OCI-LY1 (cell line): ENCODE measurements around the gene RCAN2.

Experiments
- H2AFZ ChIP-seq: fragments of 200-600 bp; sonication (generic), shearing (Covaris generic); 2 replicates; pipeline ENCODE4 v1.6.0; 2014; ENCODE audit warnings: antibody characterized with exemption, mild to moderate bottlenecking, low read length
- H3F3A ChIP-seq: fragments of 200-600 bp; sonication (generic), shearing (Covaris generic); 2 replicates; pipeline ENCODE4 v1.6.0; 2014; ENCODE audit warnings: mild to moderate bottlenecking, antibody characterized with exemption, low read length, moderate library complexity; ENCODE audit not compliant: insufficient read depth
- H3K27ac ChIP-seq: fragments of 200-600 bp; sonication (generic); 2 replicates; pipeline ENCODE4 v1.5.1; 2014; ENCODE audit warnings: low read length, mixed run types, mild to moderate bottlenecking, low read depth; ENCODE audit not compliant: poor library complexity, severe bottlenecking
- H3K27me3 ChIP-seq: fragments of 200-600 bp; sonication (generic); 2 replicates; pipeline ENCODE4 v1.6.0; 2014; ENCODE audit warnings: antibody characterized with exemption, mild to moderate bottlenecking, low read length, moderate library complexity; ENCODE audit not compliant: insufficient read depth
- H3K36me3 ChIP-seq: fragments of 200-600 bp; sonication (generic); 2 replicates; pipeline ENCODE4 v1.6.1; 2014; ENCODE audit warnings: mild to moderate bottlenecking, antibody characterized with exemption, low read length, moderate library complexity, mixed read lengths; ENCODE audit not compliant: insufficient read depth
- H3K4me1 ChIP-seq: fragments of 200-600 bp; sonication (generic); 2 replicates; pipeline ENCODE4 v1.5.1; 2014; ENCODE audit warnings: mild to moderate bottlenecking, low read length, moderate library complexity; ENCODE audit not compliant: insufficient read depth, severe bottlenecking
- H3K4me2 ChIP-seq: fragments of 200-600 bp; sonication (generic), shearing (Covaris generic); 2 replicates; pipeline ENCODE4 v1.6.1; 2014; ENCODE audit warnings: low read length
- H3K4me3 ChIP-seq: fragments of 200-600 bp; sonication (generic); 2 replicates; pipeline ENCODE4 v1.5.1; 2014; ENCODE audit warnings: low read length, low read depth, mild to moderate bottlenecking, mixed read lengths; ENCODE audit not compliant: poor library complexity, severe bottlenecking
- H3K79me2 ChIP-seq: fragments of 200-600 bp; shearing (Covaris generic); 2 replicates; pipeline ENCODE4 v1.6.1; 2016; ENCODE audit warnings: mixed run types, low read length, mixed read lengths; ENCODE audit not compliant: insufficient read depth
- H3K9ac ChIP-seq: fragments of 200-600 bp; sonication (generic), shearing (Covaris generic); 2 replicates; pipeline ENCODE4 v1.6.1; 2014; ENCODE audit warnings: mild to moderate bottlenecking, low read length, mixed read lengths
- H3K9me2 ChIP-seq: fragments of 200-600 bp; sonication (generic), shearing (Covaris generic); 2 replicates; pipeline ENCODE4 v1.6.1; 2014; ENCODE audit warnings: low read depth, mild to moderate bottlenecking, low read length, mixed read lengths
- H3K9me3 ChIP-seq: fragments of 200-600 bp; shearing (Covaris generic); 2 replicates; pipeline ENCODE4 v1.6.1; 2014; ENCODE audit warnings: low read length, mixed read lengths
- H4K20me1 ChIP-seq: fragments of 200-600 bp; sonication (generic), shearing (Covaris generic); 2 replicates; pipeline ENCODE4 v1.6.0; 2016; ENCODE audit warnings: mild to moderate bottlenecking, low read length; ENCODE audit not compliant: insufficient read depth
- CTCF ChIP-seq: fragments of 200-600 bp; sonication (generic), shearing (Covaris generic); IDR thresholded peaks from 2 replicates; pipeline ENCODE4 v1.5.1; 2017; ENCODE audit warnings: mild to moderate bottlenecking, antibody characterized with exemption, low read length, moderate library complexity, mixed read lengths
- EZH2 ChIP-seq: fragments of 200-600 bp; sonication (generic), shearing (Covaris generic); IDR thresholded peaks from 2 replicates; pipeline ENCODE4 v1.8.0; 2017; ENCODE audit warnings: borderline replicate concordance, mixed run types, mild to moderate bottlenecking, antibody characterized with exemption, low read length, moderate library complexity, mixed read lengths

The RCAN2 gene

DNA sequence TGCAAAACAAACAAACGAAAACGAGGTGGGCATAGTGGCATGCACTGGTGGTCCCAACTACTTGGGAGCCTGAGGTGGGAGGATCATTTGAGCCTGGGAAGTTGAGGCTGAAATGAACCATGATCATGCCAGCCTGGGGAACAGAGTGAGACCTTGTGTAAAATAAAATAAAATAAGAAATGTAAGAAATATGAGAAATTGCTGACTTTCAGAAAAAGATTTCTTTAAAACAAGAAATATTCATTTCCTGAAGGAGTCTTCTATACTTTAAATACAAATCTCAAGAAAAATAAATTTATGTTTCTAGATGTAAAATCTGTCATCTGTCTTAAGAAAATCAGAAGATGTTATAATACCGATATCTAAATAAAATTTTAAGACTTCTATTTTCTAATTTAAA is 223.7 kb downstream of the RCAN2 start:
- Histone ChIP-seq H3K4me1 (no peaks in the 10 kb centered on the region), H2AFZ (no peak overlapping the region), H3K79me2 (no peaks in the 10 kb centered on the region), H3K4me2 (no peak overlapping the region), H3K9ac (no peak overlapping the region), H3K36me3 (no peaks in the 10 kb centered on the region), H3F3A (no peaks in the 10 kb centered on the region), H3K9me2 (no peaks in the 10 kb centered on the region), H3K27me3 (no peaks in the 10 kb centered on the region), H3K27ac (no peak overlapping the region), H4K20me1 (no peaks in the 10 kb centered on the region), H3K9me3 (no peaks in the 10 kb centered on the region), H3K4me3 (no peak overlapping the region)
- TF ChIP-seq CTCF (no peak), EZH2 (no peak)

- H3K79me2 ChIP-seq: no peaks in the 10 kb centered on the region
- TF ChIP-seq EZH2 (no peak), CTCF (no peak)
- no peaks in the 10 kb centered on the region for H3K4me1 ChIP-seq
- no peak overlapping the region for H3K4me2 ChIP-seq
- H3K27me3 ChIP-seq: no peaks in the 10 kb centered on the region
- no peaks in the 10 kb centered on the region for H4K20me1 ChIP-seq
- H2AFZ ChIP-seq: no peak overlapping the region
- H3K4me3 ChIP-seq: no peak overlapping the region
- H3K9me2 ChIP-seq: no peaks in the 10 kb centered on the region
- H3K36me3 ChIP-seq: no peaks in the 10 kb centered on the region
- no peaks in the 10 kb centered on the region for H3K9me3 ChIP-seq
- H3K9ac ChIP-seq: no peak overlapping the region
- no peak overlapping the region for H3K27ac ChIP-seq
- H3F3A ChIP-seq: no peaks in the 10 kb centered on the region
Measured at GRCh38 chr6:46265373-46265772, 225.9 kb downstream of the RCAN2 start.

- H4K20me1 ChIP-seq: no peaks in the 10 kb centered on the region
- H3K9ac ChIP-seq: no peak overlapping the region
- H3F3A ChIP-seq: no peaks in the 10 kb centered on the region
- no peaks in the 10 kb centered on the region for H3K79me2 ChIP-seq
- TF ChIP-seq EZH2 (no peak), CTCF (no peak)
- no peak overlapping the region for H3K27ac ChIP-seq
- no peaks in the 10 kb centered on the region for H3K27me3 ChIP-seq
- H2AFZ ChIP-seq: no peak overlapping the region
- H3K36me3 ChIP-seq: no peaks in the 10 kb centered on the region
- no peaks in the 10 kb centered on the region for H3K9me2 ChIP-seq
- H3K4me1 ChIP-seq: no peaks in the 10 kb centered on the region
- H3K4me2 ChIP-seq: no peak overlapping the region
- H3K4me3 ChIP-seq: no peak overlapping the region
- H3K9me3 ChIP-seq: no peaks in the 10 kb centered on the region
Measured at GRCh38 chr6:46263707-46264086, 227.6 kb downstream of the RCAN2 start.
